Measurements from ENCODE around the gene C20orf202.

C20orf202 gene

DNA sequence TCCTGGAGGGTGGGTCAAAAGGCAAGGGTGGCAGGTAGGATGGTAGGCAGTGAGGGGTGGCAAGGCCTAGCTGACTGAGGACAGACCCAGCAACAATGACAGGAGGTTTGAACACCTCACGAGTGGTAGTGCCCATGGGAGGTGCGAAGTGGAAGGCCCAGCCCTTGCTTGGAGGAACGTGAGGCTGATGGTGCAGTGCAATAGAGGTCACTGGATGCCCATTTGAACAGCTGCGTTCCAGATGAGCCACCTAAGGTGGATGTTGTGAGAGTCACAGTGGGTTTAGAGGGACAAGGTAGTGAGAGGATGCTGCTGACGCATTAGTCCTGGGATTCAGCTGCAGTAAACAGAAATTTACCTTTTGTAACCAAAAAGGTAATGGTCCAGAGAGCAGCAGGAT lies 34.0 kb upstream of the C20orf202 start:
- H3K36me3 ChIP-seq (ENCODE audit: low read length): no peaks in the 10 kb centered on the region
- H3K27me3 ChIP-seq (ENCODE audit: low read length): no peaks in the 10 kb centered on the region
- H3K9me3 ChIP-seq (ENCODE audit: insufficient read depth, low read length): no peaks in the 10 kb centered on the region
- H3K9ac ChIP-seq (ENCODE audit: low read length): no peak overlapping the region
- no peak overlapping the region for H3K4me3 ChIP-seq (ENCODE audit: insufficient read depth, low read length, poor library complexity, severe bottlenecking)
- H3K4me2 ChIP-seq (ENCODE audit: low read depth, low read length, poor library complexity, severe bottlenecking): no peak overlapping the region
- H3K27ac ChIP-seq (ENCODE audit: low read depth, low read length): no peak overlapping the region
- no peak overlapping the region for H2AFZ ChIP-seq (ENCODE audit: low read depth, low read length, severe bottlenecking)
- no peaks in the 10 kb centered on the region for H3K9me2 ChIP-seq (replicated peaks; ENCODE audit: insufficient read depth, low read length)
- H4K20me1 ChIP-seq (ENCODE audit: low read depth, low read length): no peaks in the 10 kb centered on the region
- no peak for TF ChIP-seq EZH2phosphoT487 (conservative IDR thresholded peaks at IDR 0.05; ENCODE audit: low read length)
- TF ChIP-seq, protein P1, sequence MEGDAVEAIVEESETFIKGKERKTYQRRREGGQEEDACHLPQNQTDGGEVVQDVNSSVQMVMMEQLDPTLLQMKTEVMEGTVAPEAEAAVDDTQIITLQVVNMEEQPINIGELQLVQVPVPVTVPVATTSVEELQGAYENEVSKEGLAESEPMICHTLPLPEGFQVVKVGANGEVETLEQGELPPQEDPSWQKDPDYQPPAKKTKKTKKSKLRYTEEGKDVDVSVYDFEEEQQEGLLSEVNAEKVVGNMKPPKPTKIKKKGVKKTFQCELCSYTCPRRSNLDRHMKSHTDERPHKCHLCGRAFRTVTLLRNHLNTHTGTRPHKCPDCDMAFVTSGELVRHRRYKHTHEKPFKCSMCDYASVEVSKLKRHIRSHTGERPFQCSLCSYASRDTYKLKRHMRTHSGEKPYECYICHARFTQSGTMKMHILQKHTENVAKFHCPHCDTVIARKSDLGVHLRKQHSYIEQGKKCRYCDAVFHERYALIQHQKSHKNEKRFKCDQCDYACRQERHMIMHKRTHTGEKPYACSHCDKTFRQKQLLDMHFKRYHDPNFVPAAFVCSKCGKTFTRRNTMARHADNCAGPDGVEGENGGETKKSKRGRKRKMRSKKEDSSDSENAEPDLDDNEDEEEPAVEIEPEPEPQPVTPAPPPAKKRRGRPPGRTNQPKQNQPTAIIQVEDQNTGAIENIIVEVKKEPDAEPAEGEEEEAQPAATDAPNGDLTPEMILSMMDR (IDR thresholded peaks at IDR 0.05; ENCODE audit: insufficient read depth, low read length, poor library complexity, severe bottlenecking): no peak
- no peaks in the 10 kb centered on the region for H3F3A ChIP-seq (ENCODE audit: insufficient read depth)
- H3K79me2 ChIP-seq (ENCODE audit: insufficient read depth, low read length): no peaks in the 10 kb centered on the region

DNA sequence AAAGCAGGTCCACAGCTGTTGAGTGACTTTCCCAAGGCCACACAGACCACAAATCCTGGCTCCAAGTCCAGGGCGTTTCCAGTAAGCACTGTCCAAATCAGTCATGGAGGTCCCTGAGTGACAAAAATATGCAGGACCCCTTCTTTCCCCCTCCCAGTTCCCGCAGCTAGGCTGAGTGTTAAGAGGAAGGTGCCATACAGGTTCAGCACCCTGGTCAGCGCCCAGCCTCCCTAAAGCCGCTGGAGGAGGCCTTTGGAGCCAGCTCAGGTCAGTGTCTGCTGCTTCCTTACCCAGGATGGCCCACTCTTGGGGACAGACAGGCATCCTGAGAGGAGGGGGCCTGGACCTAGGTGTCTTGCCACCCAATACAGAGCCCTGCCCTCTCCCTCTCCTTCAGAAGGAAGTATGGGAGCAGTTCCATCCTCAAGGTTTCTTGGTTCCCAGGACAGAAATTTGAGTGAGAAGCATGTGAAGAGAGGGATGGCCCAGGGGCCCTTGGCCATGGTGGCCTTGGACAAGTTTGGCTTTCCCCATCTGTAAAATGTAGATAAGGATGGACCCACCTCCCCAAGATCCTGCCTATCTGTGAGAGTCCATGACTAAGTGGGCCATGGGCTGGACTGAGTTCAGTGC lies 31.7 kb upstream of the C20orf202 start:
- Histone ChIP-seq H3K27ac (ENCODE audit: low read depth, low read length) (no peak overlapping the region), H3K9me2 (replicated peaks; ENCODE audit: insufficient read depth, low read length) (no peaks in the 10 kb centered on the region), H3K9ac (ENCODE audit: low read length) (no peak overlapping the region), H3K4me3 (ENCODE audit: insufficient read depth, low read length, poor library complexity, severe bottlenecking) (no peak overlapping the region), H3K36me3 (ENCODE audit: low read length) (no peaks in the 10 kb centered on the region), H3K79me2 (ENCODE audit: insufficient read depth, low read length) (no peaks in the 10 kb centered on the region), H3K27me3 (ENCODE audit: low read length) (no peaks in the 10 kb centered on the region), H3F3A (ENCODE audit: insufficient read depth) (no peaks in the 10 kb centered on the region), H4K20me1 (ENCODE audit: low read depth, low read length) (no peaks in the 10 kb centered on the region), H3K4me2 (ENCODE audit: low read depth, low read length, poor library complexity, severe bottlenecking) (no peak overlapping the region), H2AFZ (ENCODE audit: low read depth, low read length, severe bottlenecking) (no peak overlapping the region), H3K9me3 (ENCODE audit: insufficient read depth, low read length) (no peaks in the 10 kb centered on the region)
- no peak for TF ChIP-seq EZH2phosphoT487 (conservative IDR thresholded peaks at IDR 0.05; ENCODE audit: low read length)
- TF ChIP-seq, protein P1 (IDR thresholded peaks at IDR 0.05; ENCODE audit: insufficient read depth, low read length, poor library complexity, severe bottlenecking): no peak

DNA sequence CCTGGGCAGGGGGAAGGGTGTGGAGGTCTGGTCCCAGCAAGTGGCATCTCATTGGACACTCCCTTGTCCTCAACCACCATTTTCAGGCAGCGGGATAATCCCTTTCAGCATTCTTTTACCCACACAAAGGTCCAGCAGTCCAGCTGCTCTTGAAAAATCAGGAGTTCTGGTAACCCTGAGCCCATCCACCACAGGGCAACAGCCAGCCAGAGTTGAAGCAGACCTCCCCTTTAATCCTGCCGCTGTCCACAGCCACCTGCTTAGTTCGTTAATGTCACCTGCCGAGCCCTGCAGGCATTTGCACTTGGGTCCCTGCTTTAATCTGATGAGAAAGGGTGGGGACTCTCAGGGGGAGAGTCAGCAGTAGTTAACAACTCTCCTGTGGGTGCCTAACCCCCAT lies 29.6 kb upstream of the C20orf202 start:
- Histone ChIP-seq H3K9me3 (ENCODE audit: insufficient read depth, low read length) (no peaks in the 10 kb centered on the region), H4K20me1 (ENCODE audit: low read depth, low read length) (no peaks in the 10 kb centered on the region)

DNA sequence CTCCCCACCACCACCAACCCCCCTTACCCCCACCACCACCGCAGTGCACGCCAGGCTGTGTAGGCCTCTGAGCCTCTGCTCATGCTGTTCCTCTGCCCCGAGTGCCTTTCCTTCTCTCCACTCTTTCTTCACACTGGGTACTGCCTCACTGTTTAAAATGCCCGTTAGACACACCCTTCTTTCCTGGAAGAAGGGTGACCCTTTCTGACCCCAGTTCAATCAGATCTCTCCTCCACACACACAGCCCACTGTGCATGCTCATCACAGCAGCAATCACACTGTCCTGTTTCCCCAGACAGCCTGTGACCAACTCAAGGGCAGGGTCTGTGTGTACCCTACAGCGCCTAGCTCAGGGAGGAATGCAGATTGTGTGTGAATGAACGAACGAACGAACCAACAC lies 28.5 kb upstream of the C20orf202 start:
- H4K20me1 ChIP-seq (ENCODE audit: low read depth, low read length): no peaks in the 10 kb centered on the region
- no peak overlapping the region for H3K4me2 ChIP-seq (ENCODE audit: low read depth, low read length, poor library complexity, severe bottlenecking)
- H3K27ac ChIP-seq (ENCODE audit: low read depth, low read length): no peak overlapping the region
- no peak overlapping the region for H3K4me3 ChIP-seq (ENCODE audit: insufficient read depth, low read length, poor library complexity, severe bottlenecking)
- TF ChIP-seq EZH2phosphoT487 (conservative IDR thresholded peaks at IDR 0.05; ENCODE audit: low read length): no peak
- TF ChIP-seq, protein P1 (IDR thresholded peaks at IDR 0.05; ENCODE audit: insufficient read depth, low read length, poor library complexity, severe bottlenecking): no peak
- no peak overlapping the region for H3K9ac ChIP-seq (ENCODE audit: low read length)
- no peaks in the 10 kb centered on the region for H3K36me3 ChIP-seq (ENCODE audit: low read length)
- H3K79me2 ChIP-seq (ENCODE audit: insufficient read depth, low read length): no peaks in the 10 kb centered on the region
- H3K9me2 ChIP-seq (replicated peaks; ENCODE audit: insufficient read depth, low read length): no peaks in the 10 kb centered on the region
- no peaks in the 10 kb centered on the region for H3K9me3 ChIP-seq (ENCODE audit: insufficient read depth, low read length)
- H3F3A ChIP-seq (ENCODE audit: insufficient read depth): no peaks in the 10 kb centered on the region
- H2AFZ ChIP-seq (ENCODE audit: low read depth, low read length, severe bottlenecking): no peak overlapping the region
- no peaks in the 10 kb centered on the region for H3K27me3 ChIP-seq (ENCODE audit: low read length)

More for the DNA sequence above, 29.6 kb upstream of the C20orf202 start:
- H3K36me3 ChIP-seq (ENCODE audit: low read length): no peaks in the 10 kb centered on the region
- no peaks in the 10 kb centered on the region for H3K79me2 ChIP-seq (ENCODE audit: insufficient read depth, low read length)
- no peak overlapping the region for H2AFZ ChIP-seq (ENCODE audit: low read depth, low read length, severe bottlenecking)
- H3K9ac ChIP-seq (ENCODE audit: low read length): no peak overlapping the region
- no peak overlapping the region for H3K4me3 ChIP-seq (ENCODE audit: insufficient read depth, low read length, poor library complexity, severe bottlenecking)
- H3K4me2 ChIP-seq (ENCODE audit: low read depth, low read length, poor library complexity, severe bottlenecking): no peak overlapping the region
- H3K27ac ChIP-seq (ENCODE audit: low read depth, low read length): no peak overlapping the region
- TF ChIP-seq EZH2phosphoT487 (conservative IDR thresholded peaks at IDR 0.05; ENCODE audit: low read length): no peak
- H3F3A ChIP-seq (ENCODE audit: insufficient read depth): no peaks in the 10 kb centered on the region
- no peaks in the 10 kb centered on the region for H3K9me2 ChIP-seq (replicated peaks; ENCODE audit: insufficient read depth, low read length)
- no peaks in the 10 kb centered on the region for H3K27me3 ChIP-seq (ENCODE audit: low read length)
